DMS79 (cell line): ENCODE results near the gene BMAL1.

ENCODE experiments used
- DNase-seq: peaks from one replicate; lab custom pipeline; 2025; lab: John Stamatoyannopoulos, UW

The BMAL1 gene

GRCh38 chr11:13291800-13292199 lies 14.2 kb downstream of the BMAL1 start:
- no peak for DNase-seq

GRCh38 chr11:13292970-13293369 lies 15.4 kb downstream of the BMAL1 start:
- no peak for DNase-seq

DNA sequence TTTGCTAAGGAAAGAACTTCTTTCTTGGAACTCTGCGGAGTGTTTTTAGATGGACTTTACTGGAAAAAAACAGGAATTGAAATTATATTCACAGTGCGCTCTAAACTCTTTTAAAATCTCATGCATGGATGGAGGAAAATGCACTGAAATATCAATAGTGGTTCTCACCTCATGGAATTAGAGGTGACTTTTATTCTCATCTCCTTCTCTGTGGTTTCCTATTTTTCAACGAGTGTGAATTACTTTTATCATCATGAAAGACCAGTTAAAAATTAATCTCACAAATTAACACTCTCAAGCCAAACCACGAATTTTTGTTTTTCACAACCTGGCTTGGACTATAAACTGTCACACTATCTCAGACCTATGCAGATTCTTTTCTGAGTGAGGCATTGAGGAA lies 16.6 kb downstream of the BMAL1 start:
- no peak for DNase-seq

DNA sequence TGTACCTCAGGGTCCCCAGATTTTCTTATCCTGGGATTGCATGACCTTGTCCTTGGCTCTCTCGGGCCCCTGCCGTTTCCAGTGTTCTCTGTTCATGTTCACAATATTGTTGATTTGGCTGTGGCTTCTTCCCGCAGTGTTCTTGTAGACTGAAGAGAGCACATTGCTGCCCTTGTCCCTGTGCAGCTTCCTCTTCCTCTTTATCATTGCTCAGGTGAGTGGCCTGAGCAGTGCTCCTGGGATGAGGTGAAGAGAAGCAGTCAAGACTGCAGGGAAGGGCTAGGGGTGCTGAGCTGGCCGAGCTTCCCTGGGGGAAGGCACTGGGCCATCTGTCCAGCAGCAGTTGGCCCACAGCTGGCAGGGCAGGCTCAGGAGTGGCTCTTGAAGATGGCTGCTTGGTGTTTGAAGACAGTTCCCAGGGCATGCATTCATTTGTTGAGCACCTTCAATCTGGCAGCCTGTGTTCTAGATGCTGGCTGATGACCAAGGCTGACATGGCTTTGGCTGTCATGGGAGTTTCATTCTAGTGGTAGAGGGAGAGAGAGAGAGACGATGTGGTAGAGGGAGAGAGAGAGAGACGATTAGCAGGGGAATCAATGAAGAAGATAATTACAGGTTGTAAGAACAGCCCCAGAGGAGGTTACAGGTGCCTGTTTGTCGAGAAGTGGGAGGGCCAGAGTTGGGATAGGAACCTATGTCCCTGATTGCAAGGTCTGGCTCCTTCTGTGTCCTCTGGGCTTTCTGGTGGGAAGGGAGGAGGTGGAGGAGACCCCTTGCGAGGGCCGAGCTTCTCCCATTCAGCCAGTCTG lies 17.4 kb downstream of the BMAL1 start:
- DNase-seq = peak; percentile 63

- no peak for DNase-seq
These were observed 19.8 kb downstream of the BMAL1 start for GRCh38 chr11:13297308-13297916.

GRCh38 chr11:13297917-13298356 lies 20.3 kb downstream of the BMAL1 start:
- no peak for DNase-seq

GRCh38 chr11:13298765-13299164 lies 21.2 kb downstream of the BMAL1 start:
- DNase-seq = no peak

GRCh38 chr11:13301522-13301921 lies 23.9 kb downstream of the BMAL1 start:
- DNase-seq = no peak

DNA sequence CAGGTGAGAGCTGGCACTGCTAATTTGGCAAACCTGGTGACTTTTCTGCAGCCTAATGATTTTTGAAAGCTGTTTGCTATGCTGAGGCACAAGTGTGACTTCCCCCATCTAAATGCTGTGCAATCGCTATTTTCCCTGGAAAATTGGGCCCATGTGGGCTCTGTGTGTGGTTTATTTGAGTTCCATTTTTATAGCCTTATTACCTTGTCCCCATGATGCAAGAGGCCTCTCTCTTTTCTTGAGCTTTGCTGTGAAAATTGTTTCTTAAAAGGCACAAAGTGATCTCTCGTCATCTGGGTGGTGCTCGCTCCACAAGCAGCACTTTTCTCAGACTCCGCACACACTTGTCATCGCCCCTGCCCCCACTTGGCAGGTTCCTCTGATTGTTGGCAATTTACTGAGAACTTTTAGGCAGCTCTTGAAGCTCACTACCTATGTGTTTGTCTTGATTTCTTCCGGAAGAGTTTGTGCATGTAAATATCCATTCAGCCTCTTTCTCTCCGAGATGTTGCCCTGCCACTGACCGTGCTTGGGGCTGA lies 24.9 kb downstream of the BMAL1 start:
- peak; percentile 18 for DNase-seq

GRCh38 chr11:13303668-13304649 lies 26.4 kb downstream of the BMAL1 start:
- no peak for DNase-seq

DNA sequence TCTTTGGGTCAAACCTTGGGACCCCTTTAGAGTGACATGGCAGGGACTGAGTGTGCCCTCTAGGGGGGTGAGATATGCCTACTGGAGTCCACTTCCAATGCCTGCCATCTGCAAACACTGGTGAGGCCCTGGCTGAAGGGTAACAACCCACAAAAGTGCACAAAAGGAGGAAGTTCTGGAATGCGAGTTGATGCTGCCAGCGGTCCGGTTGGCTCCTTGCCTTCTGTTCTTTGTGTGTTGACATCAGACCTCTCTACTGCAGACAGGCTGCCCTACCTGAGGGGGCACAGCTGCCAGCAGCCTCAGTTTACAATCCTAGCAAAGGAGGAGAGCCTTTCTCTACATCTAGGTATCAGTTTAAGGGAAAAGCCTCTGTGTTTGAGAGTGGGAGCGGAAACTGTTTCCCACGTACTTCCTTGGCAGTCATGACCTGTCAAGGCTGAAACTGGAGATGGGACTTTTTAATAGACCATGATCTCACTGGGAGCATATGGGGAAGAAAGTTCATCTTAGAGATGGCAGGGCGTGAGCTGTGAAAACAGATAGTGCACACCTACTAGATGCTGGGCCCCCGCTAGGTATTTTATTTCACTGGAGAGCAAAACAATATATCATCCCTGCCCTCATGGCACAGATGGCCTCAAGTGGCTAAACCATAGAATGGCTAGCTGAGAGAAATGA lies 27.2 kb downstream of the BMAL1 start:
- no peak for DNase-seq

GRCh38 chr11:13308704-13309103 lies 31.1 kb downstream of the BMAL1 start:
- peak; percentile 41 for DNase-seq

DNA sequence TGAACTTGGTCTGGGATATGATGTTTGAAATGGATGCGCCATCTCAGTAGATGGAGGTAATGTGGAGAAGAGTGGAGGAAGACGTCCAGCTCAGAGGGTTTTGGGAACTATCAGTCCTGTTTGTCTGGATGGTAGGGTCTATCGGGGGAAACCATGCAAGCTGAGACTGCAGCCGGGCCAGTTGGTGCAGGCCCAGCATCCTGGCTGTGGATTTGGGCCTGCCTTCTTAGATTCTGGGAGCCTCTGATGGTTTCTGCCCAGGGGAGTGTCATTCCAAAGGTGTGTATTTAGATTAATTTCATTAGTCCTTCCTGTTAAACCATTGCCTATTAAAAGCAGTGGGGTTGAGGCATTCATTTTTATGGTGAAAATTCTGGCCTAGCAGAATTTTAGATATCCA lies 31.6 kb downstream of the BMAL1 start:
- no peak for DNase-seq

DNA sequence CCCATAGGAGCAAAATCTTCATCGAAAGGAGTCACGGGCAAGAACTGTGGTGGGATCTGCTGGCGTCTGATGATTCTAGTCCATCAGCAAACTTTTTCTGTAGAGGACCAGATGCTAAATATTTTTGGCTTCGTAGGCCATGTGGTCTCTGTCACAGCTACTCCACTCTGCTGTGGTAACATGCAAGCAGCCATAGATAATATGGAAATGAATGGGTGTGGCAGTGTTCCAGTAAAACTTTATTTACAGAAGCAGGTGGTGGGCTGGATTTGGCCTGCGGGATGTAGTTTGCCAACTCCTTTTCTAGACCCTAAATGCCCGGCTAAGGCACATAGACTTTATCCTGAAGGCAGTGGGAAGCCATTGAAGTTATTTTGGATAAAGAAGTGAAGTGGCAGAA lies 32.9 kb downstream of the BMAL1 start:
- no peak for DNase-seq

- DNase-seq = no peak
These were observed 34.0 kb downstream of the BMAL1 start for GRCh38 chr11:13311570-13311969.

DNA sequence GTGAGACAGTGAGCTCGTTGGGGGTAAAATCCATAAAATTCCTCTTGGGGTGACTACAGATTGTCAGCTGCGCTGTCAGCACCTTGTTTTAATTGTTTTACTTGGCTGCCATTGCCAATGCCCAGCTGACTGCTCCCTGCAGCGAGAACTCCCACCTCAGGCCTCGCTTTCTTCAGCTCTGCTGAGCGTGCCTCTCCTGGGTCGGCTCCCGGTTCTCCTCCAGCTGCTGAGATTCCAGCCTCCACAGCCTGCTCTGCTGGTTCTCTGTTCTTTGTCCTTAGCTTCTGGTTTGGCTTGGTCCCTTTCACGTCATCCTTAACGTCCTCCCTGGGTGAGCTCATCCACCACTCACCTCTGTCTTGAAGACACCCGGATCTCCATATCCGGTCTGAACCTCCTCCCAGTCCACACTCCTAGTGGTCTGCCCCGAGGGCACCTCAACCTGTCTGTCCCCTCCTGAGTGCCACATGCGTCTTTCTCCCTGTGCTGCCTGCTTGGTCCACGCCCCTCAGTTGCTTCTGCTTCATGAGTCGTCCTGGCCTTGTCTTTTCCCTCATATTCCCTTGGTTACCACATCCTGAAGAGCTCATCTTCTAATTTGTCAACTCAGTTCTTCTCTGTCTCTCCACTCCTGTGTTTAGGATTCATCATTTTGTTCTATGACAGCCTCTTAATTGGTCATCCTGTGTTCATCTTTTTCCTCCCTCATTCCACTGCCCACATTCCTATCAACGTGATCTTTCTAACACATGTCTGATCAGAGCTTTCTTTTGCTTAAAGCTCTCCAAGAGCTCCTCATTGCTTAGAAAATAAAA lies 35.6 kb downstream of the BMAL1 start:
- DNase-seq = no peak

- no peak for DNase-seq
These were observed 37.2 kb downstream of the BMAL1 start for GRCh38 chr11:13314676-13315394.

DNA sequence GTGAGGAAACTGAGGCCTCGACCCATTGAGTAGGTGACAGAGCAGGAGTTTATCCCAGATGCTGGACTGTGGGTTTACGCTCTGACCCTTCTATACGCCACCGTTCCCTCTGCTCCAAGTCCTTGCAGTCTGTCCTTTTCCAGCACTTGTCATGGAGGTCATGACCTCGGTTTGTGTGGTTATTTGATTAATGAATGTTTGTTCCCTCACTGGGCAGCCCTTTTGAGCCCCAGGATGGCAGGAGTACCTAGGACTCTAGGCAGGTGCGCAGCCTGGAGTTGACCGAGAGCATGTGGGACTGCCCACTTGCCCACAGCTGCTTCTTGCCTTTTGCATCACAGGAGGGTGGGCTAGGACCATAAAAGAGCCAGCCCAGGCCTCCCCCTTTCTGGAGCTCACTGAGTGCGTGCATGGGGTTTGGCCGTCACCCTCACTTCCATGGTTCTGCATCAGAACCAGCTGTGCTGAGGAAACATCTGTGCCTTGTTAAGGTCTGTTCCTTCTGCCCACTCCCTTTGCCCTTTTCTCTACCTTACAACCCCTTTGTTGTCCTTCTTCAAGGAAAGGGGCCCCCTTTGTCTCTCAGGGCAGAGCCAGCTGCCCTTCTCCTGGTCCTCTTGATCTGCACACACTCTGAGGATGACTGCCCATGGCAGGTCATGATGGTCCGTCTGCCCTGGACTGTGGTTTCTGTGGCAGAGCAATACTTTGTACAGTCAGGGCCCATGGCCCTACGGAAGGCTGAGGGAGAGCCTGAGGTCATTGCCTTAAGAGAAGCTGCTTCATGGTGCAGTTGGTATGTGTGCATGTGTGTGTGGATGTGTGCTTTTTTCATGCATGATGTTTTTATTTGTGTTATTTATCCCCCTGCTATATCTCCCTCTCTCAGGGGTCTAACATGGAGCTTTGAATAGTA lies 38.2 kb downstream of the BMAL1 start:
- DNase-seq = no peak

- peak; percentile 78 for DNase-seq
These were observed 39.0 kb downstream of the BMAL1 start for GRCh38 chr11:13316528-13316961.
